Measurements from ENCODE around the gene TNPO3.

The TNPO3 gene

DNA sequence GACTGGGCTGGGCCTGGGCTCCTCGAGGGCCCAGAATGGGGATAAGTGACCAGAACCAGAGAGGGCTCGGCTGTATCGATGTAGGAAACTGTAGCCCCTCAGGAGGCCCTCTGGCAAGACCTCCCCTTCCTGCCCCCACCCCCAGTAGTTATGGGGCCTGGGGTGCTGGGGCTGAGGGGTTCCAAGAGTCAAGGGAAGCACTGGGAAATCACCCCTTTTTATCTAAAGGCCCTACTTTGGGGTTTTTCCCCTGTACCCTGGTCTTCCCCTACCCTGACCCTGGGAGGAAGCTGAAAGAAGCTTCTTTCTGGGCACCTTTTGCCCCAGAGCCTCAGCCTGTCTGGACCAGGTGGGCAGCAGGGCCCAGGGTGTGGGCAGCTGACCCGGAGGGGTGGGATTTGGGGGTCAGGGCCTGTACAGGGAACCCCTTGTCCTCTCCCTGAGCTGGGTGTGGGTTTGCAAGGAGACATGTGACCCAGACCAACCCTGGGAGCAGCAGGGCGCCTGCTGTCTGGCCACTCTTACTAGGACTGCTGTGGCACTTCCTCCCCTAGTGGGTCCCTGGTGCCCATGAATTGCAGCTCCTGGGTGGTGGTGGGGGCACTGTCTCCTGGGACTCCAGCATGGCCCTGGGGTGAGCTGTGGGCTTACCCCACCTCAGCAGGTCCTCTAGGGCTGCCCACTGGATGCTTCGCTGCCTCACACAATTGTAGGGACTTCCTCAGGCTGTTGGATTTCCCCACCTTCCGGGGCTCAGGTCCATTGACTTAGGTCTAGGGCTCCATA, 115.6 kb downstream of the TNPO3 start:
- no peak overlapping the region for H3K27ac ChIP-seq
- TF ChIP-seq, protein P1, sequence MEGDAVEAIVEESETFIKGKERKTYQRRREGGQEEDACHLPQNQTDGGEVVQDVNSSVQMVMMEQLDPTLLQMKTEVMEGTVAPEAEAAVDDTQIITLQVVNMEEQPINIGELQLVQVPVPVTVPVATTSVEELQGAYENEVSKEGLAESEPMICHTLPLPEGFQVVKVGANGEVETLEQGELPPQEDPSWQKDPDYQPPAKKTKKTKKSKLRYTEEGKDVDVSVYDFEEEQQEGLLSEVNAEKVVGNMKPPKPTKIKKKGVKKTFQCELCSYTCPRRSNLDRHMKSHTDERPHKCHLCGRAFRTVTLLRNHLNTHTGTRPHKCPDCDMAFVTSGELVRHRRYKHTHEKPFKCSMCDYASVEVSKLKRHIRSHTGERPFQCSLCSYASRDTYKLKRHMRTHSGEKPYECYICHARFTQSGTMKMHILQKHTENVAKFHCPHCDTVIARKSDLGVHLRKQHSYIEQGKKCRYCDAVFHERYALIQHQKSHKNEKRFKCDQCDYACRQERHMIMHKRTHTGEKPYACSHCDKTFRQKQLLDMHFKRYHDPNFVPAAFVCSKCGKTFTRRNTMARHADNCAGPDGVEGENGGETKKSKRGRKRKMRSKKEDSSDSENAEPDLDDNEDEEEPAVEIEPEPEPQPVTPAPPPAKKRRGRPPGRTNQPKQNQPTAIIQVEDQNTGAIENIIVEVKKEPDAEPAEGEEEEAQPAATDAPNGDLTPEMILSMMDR (conservative IDR thresholded peaks at IDR 0.05) = no peak

DNA sequence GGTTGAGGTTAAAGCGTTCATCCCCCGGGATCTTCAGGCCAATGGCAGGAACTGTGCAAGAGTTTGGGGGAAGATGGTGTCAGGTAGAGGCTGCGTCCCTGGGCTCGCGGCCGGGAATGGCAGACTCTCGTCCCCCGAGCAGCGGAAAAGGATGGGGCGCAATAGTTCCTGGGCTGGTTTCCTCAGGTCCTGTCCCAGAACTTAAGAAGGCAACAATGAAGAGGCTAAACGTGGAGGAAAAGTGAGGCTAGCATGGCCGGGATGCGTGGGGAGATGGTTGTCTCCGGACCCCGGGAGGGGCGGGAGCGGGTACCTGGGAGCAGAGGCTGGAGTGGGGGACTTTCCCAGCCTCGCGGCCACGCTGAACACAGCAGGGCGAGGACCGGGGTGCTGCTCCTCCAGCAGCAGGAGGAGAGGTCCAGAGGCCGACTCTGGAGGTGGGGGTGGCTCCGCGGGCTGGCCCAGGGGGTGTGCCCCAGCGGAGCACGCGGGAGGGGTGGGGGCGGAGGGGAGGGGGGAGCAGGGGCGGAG, 116.3 kb downstream of the TNPO3 start:
- H3K27ac ChIP-seq = peak overlapping the region; percentile 74
- TF ChIP-seq, protein P1 (conservative IDR thresholded peaks at IDR 0.05) = no peak

DNA sequence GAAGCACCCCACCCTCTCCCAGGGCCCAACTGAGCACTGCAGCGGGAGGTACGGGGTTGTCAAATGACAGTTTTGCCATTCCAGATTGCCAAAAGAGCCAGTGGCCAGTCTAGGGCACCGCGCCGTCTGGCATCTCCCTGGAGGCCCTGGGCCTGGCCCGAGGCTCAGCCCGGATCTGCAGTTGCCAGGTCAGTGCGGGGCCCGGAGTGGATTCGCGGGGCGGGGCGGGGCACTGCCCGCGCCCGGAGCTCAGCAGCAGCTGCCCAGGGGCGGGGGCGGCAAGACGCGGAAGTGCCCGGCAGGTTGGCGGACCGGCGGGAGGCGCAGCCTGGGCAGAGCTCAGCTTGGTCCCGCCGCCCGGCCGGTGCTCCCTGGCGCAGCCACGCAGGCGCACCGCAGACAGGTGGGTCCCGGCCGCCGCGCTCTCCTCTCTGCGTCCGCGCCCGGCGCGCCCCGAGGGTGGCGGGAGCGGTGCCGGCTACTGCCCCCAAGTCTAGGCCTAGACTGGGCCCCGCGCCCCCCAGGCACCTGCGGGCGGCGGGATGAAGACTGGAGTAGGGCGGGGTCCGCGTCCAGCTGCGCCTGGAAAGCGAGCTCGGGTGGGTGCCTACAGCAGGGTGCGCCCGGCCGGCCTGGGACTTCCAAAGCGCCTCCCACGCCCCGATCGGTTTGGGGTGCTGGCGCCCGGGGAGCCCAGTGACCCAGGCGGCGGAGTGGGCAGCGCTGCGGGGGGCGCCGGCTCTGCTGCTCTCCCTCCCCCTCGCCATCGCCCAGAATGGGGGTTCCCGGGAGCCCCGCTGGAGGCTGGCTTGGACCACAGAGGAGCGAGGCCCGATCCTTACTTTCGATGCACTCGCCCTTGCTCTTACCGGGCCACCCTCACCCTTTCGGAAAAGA, 117.0 kb downstream of the TNPO3 start, which contains the start of gene IRF5:
TSS of gene IRF5 (plus strand) at position 281 of the 897 bp plus-strand sequence. CDS start 4,155 bp downstream, outside the sequence.
- peak within 1 kb of the TSS; percentile 74 for H3K27ac ChIP-seq
- TF ChIP-seq, protein P1 (conservative IDR thresholded peaks at IDR 0.05) = 0 out of 2 replicates have a peak, but pooled peaks have one; percentile 14

DNA sequence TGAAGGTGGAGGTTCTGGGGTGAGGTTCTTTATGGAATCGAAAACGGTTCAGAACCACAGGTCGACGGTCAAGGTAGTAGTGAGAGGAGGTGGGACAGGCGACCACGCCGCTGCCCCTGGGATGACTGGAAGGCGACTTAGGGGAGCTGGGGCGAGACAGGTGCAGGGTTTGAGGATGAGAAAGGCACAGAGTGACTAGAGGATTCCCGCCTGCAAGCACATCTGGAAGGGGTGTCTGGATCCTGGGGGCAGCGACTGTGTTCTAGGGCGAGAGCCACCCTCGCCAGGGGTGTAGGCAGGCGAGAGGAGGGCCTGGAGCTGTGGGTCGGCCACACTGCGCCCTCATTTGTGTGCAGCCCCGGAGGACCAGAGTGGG, 117.7 kb downstream of the TNPO3 start:
- TF ChIP-seq, protein P1 (conservative IDR thresholded peaks at IDR 0.05) = no peak

DNA sequence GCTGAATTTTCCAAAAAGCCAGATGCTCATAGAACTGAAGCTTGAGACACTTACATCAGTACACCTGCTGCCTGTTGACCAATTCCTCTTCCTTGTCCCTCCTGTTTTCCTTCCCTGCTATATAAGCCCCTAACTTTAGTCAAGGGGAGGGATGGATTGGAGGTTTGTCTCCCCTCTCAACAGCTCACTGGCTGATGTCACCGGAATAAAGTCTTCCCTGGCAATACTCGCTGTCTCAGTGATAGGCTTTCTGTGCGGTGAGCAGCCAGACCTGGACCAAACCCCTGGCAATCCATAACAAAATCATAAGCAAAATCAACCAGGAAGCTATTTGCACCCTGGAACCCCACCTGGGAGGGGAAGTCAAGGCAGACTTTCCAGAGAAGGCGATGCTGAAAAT, 118.1 kb downstream of the TNPO3 start:
- TF ChIP-seq, protein P1 (conservative IDR thresholded peaks at IDR 0.05) = no peak
- peak overlapping the region; percentile 74 for H3K27ac ChIP-seq

More for the DNA sequence above, 117.7 kb downstream of the TNPO3 start:
- peak overlapping the region; percentile 74 for H3K27ac ChIP-seq

DNA sequence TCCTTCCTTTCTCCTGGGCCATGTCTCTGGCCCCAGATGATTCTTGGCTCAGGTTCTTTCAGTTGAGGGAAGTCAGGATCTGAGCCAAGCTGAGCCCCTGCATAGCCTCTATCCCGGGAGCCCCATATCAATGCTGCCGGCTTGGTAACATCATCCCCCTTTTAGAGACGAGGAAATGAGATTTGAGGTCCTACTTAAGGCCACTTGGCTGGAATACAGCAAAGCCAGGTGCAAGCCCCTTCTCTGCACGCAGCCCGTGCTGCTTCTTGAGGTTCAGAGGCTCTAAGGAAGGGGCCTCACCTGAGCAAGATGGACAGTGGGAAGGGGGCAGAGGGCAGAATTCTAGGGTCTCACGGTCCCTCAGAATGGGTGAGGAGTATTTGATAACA, 119.6 kb downstream of the TNPO3 start:
- H3K27ac ChIP-seq = no peak overlapping the region
- TF ChIP-seq, protein P1 (conservative IDR thresholded peaks at IDR 0.05) = no peak

Measured in VCaP (cell line).